Hepatocyte (in vitro differentiated cells): Measurements from ENCODE around the gene LILRB5. TPM values are rescaled to one million over a fixed set of nuclear protein-coding genes. Genes with fewer than 3 reads are reported as not detected.
"Not testable (repeated sequence)": the region's sequence is repeated elsewhere in the genome, so short reads cannot be mapped to it uniquely, and the experiment has no call there.

ENCODE experiments used
- DNase-seq: peaks from one replicate; pipeline ENCODE4 v3.0.0-alpha.2; 2016; ENCODE audit warnings: low spot score
- H2AFZ ChIP-seq: fragments of 200-600 bp; sonication (generic); 2 replicates; pipeline ENCODE4 v1.6.0; 2016; ENCODE audit warnings: antibody characterized with exemption, mild to moderate bottlenecking
- H3K27ac ChIP-seq: fragments of 200-600 bp; sonication (generic); 2 replicates; pipeline ENCODE4 v1.5.1; 2016; ENCODE audit warnings: mild to moderate bottlenecking
- H3K27me3 ChIP-seq: fragments of 200-600 bp; sonication (generic); 2 replicates; pipeline ENCODE4 v1.6.1; 2016
- H3K36me3 ChIP-seq: fragments of 200-600 bp; sonication (generic); replicated peaks from 2 replicates; pipeline ENCODE4 v1.5.1; 2016; ENCODE audit warnings: low read depth; ENCODE audit not compliant: insufficient read depth
- H3K4me1 ChIP-seq: fragments of 200-600 bp; sonication (generic); 2 replicates; pipeline ENCODE4 v1.5.1; 2016; ENCODE audit warnings: mild to moderate bottlenecking, moderate library complexity; ENCODE audit not compliant: insufficient read depth
- H3K4me2 ChIP-seq: fragments of 200-600 bp; sonication (generic); 2 replicates; pipeline ENCODE4 v1.6.0; 2016
- H3K4me3 ChIP-seq: fragments of 200-600 bp; sonication (generic); 2 replicates; pipeline ENCODE4 v1.5.1; 2016; ENCODE audit warnings: mild to moderate bottlenecking
- H3K79me2 ChIP-seq: fragments of 200-600 bp; sonication (generic); 2 replicates; pipeline ENCODE4 v1.6.0; 2017; ENCODE audit warnings: mild to moderate bottlenecking
- H3K9me2 ChIP-seq: fragments of 200-600 bp; sonication (generic); replicated peaks from 2 replicates; pipeline ENCODE4 v1.6.0; 2017; ENCODE audit warnings: mild to moderate bottlenecking; ENCODE audit not compliant: insufficient read depth
- H3K9me3 ChIP-seq: fragments of 200-600 bp; sonication (generic); 2 replicates; pipeline ENCODE4 v1.5.1; 2016; ENCODE audit warnings: low read depth, mild to moderate bottlenecking
- H4K20me1 ChIP-seq: fragments of 200-600 bp; sonication (generic); 2 replicates; pipeline ENCODE4 v1.6.0; 2016; ENCODE audit warnings: mild to moderate bottlenecking; ENCODE audit not compliant: insufficient read depth, poor library complexity, severe bottlenecking
- EZH2 ChIP-seq: fragments of 200-600 bp; sonication (generic); IDR thresholded peaks from 2 replicates; pipeline ENCODE4 v1.6.1; 2016; ENCODE audit warnings: antibody characterized with exemption, mild to moderate bottlenecking, borderline replicate concordance
- EZH2phosphoT487 ChIP-seq: fragments of 200-600 bp; sonication (generic); IDR thresholded peaks from one replicate; pipeline ENCODE4 v1.6.1; 2018; ENCODE audit warnings: antibody characterized with exemption, mild to moderate bottlenecking, low read depth, moderate library complexity; ENCODE audit not compliant: unreplicated experiment, severe bottlenecking
- WGBS: methylation state at CpG from one replicate; pipeline ENCODE4 v1.1.6; 2016; ENCODE audit warnings: low lambda C conversion rate; ENCODE audit errors: missing lambda C conversion rate; 5-methylcytosine and 5-hydroxymethylcytosine counted together
- polyA plus RNA-seq: library from polyadenylated mRNA; unstranded; fragments of >200 nt; fragmentation: Nextera tagmentation; extraction: Ambion mirVana; gene quantifications from 2 replicates; pipeline ENCODE4 v1.2.1, GENCODE V29; 2016
- total RNA-seq: library from RNA; depleted of rRNA; stranded (reverse); fragments of >200 nt; gene quantifications from 2 replicates; pipeline ENCODE4 v1.2.3, GENCODE V29; 2014
- TF ChIP-seq, protein P1 (sequence below): fragments of 200-600 bp; sonication (generic); IDR thresholded peaks from 2 replicates; pipeline ENCODE4 v1.5.1; 2016; ENCODE audit warnings: antibody characterized with exemption, mild to moderate bottlenecking; ENCODE audit not compliant: poor library complexity

The LILRB5 gene
- total and polyA plus RNA-seq, 2 experiments from 2014 or later, result 0.80 to 1.6 TPM

GRCh38 chr19:54279406-54279962, 22.4 kb upstream of the LILRB5 start:
- Histone ChIP-seq H3K9me2 (no peaks in the 10 kb centered on the region), H3K9me3 (no peaks in the 10 kb centered on the region), H3K79me2 (no peaks in the 10 kb centered on the region), H3K4me3 (no peak overlapping the region), H2AFZ (no peak overlapping the region), H4K20me1 (no peaks in the 10 kb centered on the region), H3K4me2 (no peak overlapping the region), H3K27me3 (no peaks in the 10 kb centered on the region), H3K36me3 (no peaks in the 10 kb centered on the region), H3K27ac (no peak overlapping the region), H3K4me1 (no peaks in the 10 kb centered on the region)
- DNase-seq, result no peak
- TF ChIP-seq, protein P1, sequence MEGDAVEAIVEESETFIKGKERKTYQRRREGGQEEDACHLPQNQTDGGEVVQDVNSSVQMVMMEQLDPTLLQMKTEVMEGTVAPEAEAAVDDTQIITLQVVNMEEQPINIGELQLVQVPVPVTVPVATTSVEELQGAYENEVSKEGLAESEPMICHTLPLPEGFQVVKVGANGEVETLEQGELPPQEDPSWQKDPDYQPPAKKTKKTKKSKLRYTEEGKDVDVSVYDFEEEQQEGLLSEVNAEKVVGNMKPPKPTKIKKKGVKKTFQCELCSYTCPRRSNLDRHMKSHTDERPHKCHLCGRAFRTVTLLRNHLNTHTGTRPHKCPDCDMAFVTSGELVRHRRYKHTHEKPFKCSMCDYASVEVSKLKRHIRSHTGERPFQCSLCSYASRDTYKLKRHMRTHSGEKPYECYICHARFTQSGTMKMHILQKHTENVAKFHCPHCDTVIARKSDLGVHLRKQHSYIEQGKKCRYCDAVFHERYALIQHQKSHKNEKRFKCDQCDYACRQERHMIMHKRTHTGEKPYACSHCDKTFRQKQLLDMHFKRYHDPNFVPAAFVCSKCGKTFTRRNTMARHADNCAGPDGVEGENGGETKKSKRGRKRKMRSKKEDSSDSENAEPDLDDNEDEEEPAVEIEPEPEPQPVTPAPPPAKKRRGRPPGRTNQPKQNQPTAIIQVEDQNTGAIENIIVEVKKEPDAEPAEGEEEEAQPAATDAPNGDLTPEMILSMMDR, result no peak
- no peak for TF ChIP-seq EZH2
- no peak for TF ChIP-seq EZH2phosphoT487
- 88% methylated on average over 18 of the region's 18 CpGs for WGBS

GRCh38 chr19:54278571-54279195, 21.6 kb upstream of the LILRB5 start:
- H3K9me2 ChIP-seq, H3K4me2 ChIP-seq, H3K36me3 ChIP-seq, H4K20me1 ChIP-seq, H3K4me3 ChIP-seq, H3K27me3 ChIP-seq, H2AFZ ChIP-seq, DNase-seq, H3K9me3 ChIP-seq, H3K4me1 ChIP-seq, H3K27ac ChIP-seq, H3K79me2 ChIP-seq: not testable (repeated sequence)
- 91% methylated on average over 15 of the region's 15 CpGs for WGBS

GRCh38 chr19:54278056-54278455, 21.0 kb upstream of the LILRB5 start:
- H3K4me3 ChIP-seq, result not testable (repeated sequence)

DNA sequence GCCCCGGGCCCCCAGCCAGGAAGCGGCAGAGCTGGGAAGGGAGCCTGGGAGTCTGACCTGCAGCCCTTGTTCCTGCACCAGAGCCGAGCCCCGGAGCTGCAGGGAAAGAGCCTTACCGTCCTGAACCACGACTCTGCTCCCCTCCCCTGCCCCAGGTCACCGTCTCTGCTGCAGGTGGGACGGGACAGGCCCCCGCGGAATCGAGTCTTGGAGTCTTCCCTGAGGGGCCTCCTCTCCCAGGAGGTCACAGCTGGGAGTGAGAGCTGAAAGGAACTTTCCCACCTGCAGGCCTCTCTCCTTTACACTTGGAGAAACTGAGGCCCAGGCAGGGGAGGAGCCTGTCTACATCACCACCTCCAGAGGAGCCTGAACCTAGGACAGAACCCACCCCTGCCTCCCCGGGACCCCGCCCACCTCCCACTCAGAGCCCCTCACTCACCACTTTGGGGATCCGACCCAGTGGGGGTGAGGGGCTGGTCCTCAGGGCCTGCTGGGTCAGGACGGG, 20.1 kb upstream of the LILRB5 start:
- not testable (repeated sequence) for H3K27me3 ChIP-seq, H3K4me3 ChIP-seq, H3K9me3 ChIP-seq, H3K4me2 ChIP-seq, H3K36me3 ChIP-seq, H2AFZ ChIP-seq, H4K20me1 ChIP-seq, H3K79me2 ChIP-seq, H3K27ac ChIP-seq, H3K9me2 ChIP-seq, DNase-seq, H3K4me1 ChIP-seq
- 78% methylated on average over 14 of the region's 15 CpGs for WGBS

More at GRCh38 chr19:54278056-54278455, 21.0 kb upstream of the LILRB5 start:
- H2AFZ ChIP-seq, H3K36me3 ChIP-seq, DNase-seq, H3K4me2 ChIP-seq, H3K27ac ChIP-seq, H3K4me1 ChIP-seq, H3K27me3 ChIP-seq, H3K9me2 ChIP-seq, H3K9me3 ChIP-seq, H3K79me2 ChIP-seq, H4K20me1 ChIP-seq: not testable (repeated sequence)
- WGBS, result 84% methylated on average over 13 of the region's 13 CpGs

GRCh38 chr19:54275951-54276350, 18.9 kb upstream of the LILRB5 start:
- no peaks in the 10 kb centered on the region for H3K4me1 ChIP-seq
- H3K9me2 ChIP-seq, result no peaks in the 10 kb centered on the region
- H2AFZ ChIP-seq, result no peak overlapping the region
- WGBS, result 74% methylated on average over 9 of the region's 9 CpGs
- TF ChIP-seq EZH2phosphoT487 (no peak), EZH2 (no peak)
- TF ChIP-seq, protein P1, result no peak
- no peak overlapping the region for H3K4me3 ChIP-seq
- no peak for DNase-seq
- no peak overlapping the region for H3K27ac ChIP-seq
- no peaks in the 10 kb centered on the region for H4K20me1 ChIP-seq
- no peak overlapping the region for H3K4me2 ChIP-seq
- no peaks in the 10 kb centered on the region for H3K36me3 ChIP-seq
- no peaks in the 10 kb centered on the region for H3K27me3 ChIP-seq
- H3K9me3 ChIP-seq, result no peaks in the 10 kb centered on the region
- no peaks in the 10 kb centered on the region for H3K79me2 ChIP-seq

DNA sequence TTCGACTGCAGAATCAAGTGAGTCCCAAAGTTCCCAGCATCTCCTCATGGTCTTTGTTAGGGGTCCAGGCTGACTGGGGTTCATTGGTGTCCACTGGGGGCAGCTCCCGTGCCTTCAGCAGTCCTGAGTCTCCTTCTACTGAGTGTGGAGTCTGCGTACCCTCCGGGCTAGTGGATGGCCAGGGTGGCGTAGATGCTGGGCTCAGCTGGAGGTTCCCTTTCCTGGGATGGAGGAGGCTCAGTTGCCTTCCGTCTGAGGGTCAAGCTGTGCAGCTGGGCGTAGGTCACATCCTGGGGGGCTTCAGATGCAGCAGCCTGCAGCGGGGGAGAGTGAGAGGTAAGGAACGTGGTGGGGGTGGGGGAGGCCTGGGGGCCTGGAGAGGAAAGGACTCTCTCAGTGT, 17.4 kb upstream of the LILRB5 start:
- not testable (repeated sequence) for H3K27me3 ChIP-seq, H3K4me3 ChIP-seq, H3K9me3 ChIP-seq, H3K4me1 ChIP-seq, H3K36me3 ChIP-seq, H4K20me1 ChIP-seq, H3K27ac ChIP-seq, H3K4me2 ChIP-seq, H3K9me2 ChIP-seq, H3K79me2 ChIP-seq, H2AFZ ChIP-seq, DNase-seq
- WGBS, result 75% methylated on average over 9 of the region's 9 CpGs
